GM13976 (cell line): ENCODE measurements around the gene PIGX.

Experiments used
- DNase-seq: peaks from one replicate; pipeline ENCODE4 v3.0.0; 2012; ENCODE audit warnings: low spot score
- in situ Hi-C: fragments of 300-500 bp; cut with MboI; formaldehyde crosslinking; loops from one replicate; pipeline ENCODE4 v1.12.0; 2022; ENCODE audit warnings: low sequenced_read_pairs, mixed read lengths, inconsistent platforms; ENCODE audit not compliant: unreplicated experiment
- TF ChIP-seq, protein P1 (sequence below): IDR thresholded peaks from 2 replicates; pipeline ENCODE4 v1.5.1; 2012; ENCODE audit warnings: borderline replicate concordance, mild to moderate bottlenecking; ENCODE audit not compliant: insufficient read depth; ENCODE audit errors: extremely low read depth, missing control alignments, control extremely low read depth

PIGX gene

DNA sequence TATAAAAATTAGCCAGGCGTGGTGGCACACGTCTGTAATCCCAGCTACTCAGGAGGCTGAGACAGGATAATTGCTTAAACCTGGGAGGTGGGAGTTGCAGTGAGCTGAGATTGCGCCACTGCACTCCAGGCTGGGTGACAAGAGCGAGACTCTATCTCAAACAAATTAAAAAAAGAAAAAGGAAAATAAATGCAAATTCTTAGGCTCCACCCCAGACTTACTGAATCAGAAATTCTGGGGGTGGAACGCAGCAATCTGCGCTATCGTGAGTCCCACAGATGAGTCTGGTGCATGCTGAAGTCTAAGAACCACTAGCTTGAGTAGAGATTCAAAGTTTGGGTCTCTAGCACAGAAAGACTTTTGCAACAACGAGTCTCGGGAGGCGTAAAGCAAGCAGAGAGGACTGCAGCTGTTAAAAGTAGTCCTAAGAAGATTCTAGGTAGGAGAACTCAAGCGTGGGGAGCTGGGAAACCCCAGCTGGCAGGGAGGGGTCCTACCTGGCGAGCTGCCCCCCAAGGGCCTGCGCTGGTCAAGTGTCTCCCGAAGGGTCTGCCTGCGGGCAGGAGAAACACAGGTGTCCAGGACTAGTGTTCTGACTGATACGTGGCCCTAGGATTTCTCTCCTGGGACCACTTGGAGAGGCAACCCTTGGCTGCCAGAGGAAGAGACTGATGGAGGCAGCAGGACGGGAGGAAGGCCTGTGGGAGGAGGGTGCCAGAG is 22.1 kb upstream of the PIGX start:
- no peak for DNase-seq
- in situ Hi-C loops, result loop anchor here (10.0 kb wide), 1 partner anchor 85 kb away; no protein-coding TSS in a partner anchor
- TF ChIP-seq, protein P1, sequence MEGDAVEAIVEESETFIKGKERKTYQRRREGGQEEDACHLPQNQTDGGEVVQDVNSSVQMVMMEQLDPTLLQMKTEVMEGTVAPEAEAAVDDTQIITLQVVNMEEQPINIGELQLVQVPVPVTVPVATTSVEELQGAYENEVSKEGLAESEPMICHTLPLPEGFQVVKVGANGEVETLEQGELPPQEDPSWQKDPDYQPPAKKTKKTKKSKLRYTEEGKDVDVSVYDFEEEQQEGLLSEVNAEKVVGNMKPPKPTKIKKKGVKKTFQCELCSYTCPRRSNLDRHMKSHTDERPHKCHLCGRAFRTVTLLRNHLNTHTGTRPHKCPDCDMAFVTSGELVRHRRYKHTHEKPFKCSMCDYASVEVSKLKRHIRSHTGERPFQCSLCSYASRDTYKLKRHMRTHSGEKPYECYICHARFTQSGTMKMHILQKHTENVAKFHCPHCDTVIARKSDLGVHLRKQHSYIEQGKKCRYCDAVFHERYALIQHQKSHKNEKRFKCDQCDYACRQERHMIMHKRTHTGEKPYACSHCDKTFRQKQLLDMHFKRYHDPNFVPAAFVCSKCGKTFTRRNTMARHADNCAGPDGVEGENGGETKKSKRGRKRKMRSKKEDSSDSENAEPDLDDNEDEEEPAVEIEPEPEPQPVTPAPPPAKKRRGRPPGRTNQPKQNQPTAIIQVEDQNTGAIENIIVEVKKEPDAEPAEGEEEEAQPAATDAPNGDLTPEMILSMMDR, result no peak

DNA sequence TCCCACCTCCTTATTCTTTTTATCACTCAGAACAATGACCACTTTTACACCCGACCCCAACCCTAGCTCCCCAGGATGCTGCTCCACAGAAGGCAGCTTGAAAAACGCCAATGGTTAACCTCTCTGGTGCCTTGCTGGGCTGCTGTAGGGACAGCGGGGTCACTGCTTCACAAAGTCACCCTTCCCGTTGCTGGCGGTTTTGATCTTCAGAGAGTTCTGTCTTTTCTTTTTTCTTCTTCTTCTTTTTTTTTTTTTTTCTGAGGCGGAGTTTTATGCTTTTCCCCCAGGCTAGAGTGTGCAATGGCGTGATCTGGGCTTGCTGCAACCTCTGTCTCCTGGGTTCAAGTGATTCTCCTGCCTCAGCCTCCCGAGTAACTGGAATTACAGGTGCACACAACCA is 20.8 kb upstream of the PIGX start:
- TF ChIP-seq, protein P1, result no peak
- in situ Hi-C loops, result no loop called here
- no peak for DNase-seq

DNA sequence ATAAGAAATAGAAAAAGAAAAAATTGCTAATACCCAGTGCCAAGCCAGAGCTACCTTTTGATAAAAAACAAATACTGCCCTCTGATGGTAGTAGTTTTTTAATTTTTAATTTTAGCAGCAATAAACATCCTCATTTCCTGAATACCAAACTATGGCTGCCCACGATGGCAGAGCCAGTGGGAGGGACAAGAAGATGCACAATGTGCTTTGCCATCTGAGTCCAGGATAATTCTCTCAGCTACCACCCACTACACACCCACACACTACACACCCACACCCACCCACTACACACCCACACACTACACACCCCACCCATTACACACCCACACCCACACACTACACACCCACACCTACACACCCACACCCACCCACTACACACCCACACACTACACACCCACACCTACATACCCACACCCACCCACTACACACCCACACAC is 18.0 kb upstream of the PIGX start:
- in situ Hi-C loops, result no loop called here
- TF ChIP-seq, protein P1, result no peak
- peak; percentile 61 for DNase-seq

DNA sequence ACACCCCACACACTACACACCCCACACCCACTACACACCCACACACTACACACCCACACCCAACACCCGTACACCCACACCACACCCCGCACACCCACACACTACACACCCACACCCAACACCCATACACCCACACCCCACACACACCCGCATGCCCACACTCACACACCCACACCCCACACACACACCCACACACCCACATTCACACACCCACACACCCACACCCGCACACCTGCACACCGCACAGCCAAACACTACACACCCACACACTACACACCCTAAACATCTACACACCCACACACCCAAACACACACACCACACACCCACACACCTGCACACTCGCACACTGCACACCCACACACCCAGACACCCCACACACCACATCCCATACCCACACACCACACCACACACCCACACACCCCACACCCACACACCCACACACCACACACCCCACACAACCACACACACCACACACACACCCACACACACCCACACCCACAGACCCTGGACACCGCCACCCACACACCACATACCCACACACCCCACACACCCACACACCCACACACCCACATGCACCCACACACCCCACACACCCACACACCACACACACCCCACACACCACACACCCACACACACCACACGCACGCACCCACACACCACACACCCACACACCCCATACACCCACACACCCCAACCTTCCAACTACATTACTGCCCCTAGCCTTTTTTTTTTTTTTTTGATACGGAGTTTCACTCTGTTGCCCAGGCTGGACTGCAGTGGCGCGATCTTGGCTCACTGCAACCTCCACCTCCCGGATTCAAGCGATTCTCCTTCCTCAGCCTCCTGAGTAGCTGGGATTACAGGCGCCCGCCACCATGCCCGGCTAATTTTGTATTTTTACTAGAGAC is 17.0 kb upstream of the PIGX start:
- no peak for DNase-seq
- TF ChIP-seq, protein P1, result no peak
- in situ Hi-C loops, result no loop called here

DNA sequence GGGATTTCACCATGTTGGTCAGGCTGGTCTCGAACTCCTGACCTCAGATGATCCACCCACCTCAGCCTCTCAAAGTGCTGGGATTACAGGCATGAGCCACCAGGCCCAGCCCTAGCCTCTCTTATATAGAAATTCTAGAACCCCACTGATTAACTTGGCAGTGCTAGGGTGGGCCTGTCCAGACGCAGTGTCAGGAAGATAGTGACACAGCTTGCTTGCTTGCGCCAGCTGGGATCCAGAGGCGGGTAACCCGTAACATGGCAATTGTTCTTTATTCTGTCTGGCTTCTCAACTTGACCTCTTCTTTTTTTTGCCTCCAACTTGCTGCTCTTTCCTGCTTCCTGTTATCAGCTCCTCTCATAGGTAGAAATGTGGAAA is 16.3 kb upstream of the PIGX start:
- in situ Hi-C loops, result no loop called here
- no peak for DNase-seq
- TF ChIP-seq, protein P1, result no peak

DNA sequence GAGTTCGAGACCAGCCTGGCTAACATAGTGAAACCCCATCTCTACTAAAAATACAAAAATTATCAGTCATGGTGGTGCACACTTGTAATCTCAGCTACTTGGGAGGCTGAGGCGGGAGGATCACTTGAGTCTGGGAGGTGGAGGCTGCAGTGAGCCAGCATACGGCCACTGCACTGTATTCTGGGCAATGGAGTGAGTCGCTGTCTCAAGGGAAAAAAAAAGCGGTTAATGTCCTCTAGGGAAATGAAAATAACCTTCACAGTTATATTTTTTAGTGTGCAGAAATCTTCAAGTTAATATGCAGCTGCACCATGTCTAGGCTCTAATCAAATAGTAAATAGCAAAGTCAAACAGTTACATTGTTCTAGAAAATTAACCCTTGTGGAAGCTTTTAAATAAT is 14.9 kb upstream of the PIGX start:
- no peak for DNase-seq
- in situ Hi-C loops, result no loop called here
- TF ChIP-seq, protein P1, result no peak
